Parathyroid adenoma (tissue), 2 donors: ENCODE data around the gene ENAH.

Source experiments
- H2AFZ ChIP-seq: fragments of 300-600 bp; sonication (generic); one replicate; pipeline ENCODE4 v1.7.0; 2017; ENCODE audit warnings: antibody characterized with exemption, mild to moderate bottlenecking
- H3K27ac ChIP-seq: fragments of 300-600 bp; sonication (generic); one replicate; pipeline ENCODE4 v1.7.0; 2017
- H3K27me3 ChIP-seq: fragments of 300-600 bp; sonication (generic); one replicate; pipeline ENCODE4 v1.7.0; 2017; ENCODE audit warnings: low read length; ENCODE audit not compliant: control insufficient read depth, insufficient read depth
- H3K36me3 ChIP-seq: fragments of 300-600 bp; sonication (generic); one replicate; pipeline ENCODE4 v1.7.0; 2017; ENCODE audit warnings: low read length; ENCODE audit not compliant: control insufficient read depth, insufficient read depth
- H3K4me1 ChIP-seq: fragments of 300-600 bp; sonication (generic); one replicate; pipeline ENCODE4 v1.7.0; 2017; ENCODE audit warnings: control low read depth
- H3K4me2 ChIP-seq: fragments of 300-600 bp; sonication (generic); one replicate; pipeline ENCODE4 v1.7.0; 2017; ENCODE audit warnings: low read length
- H3K4me3 ChIP-seq: fragments of 300-600 bp; sonication (generic); one replicate; pipeline ENCODE4 v1.7.0; 2017; ENCODE audit warnings: low read depth, low read length
- H3K79me2 ChIP-seq: fragments of 300-600 bp; sonication (generic); one replicate; pipeline ENCODE4 v1.7.0; 2017; ENCODE audit warnings: control low read depth
- H3K9ac ChIP-seq: fragments of 300-600 bp; sonication (generic); one replicate; pipeline ENCODE4 v1.7.0; 2017; ENCODE audit warnings: mild to moderate bottlenecking
- H3K9me3 ChIP-seq: fragments of 300-600 bp; sonication (generic); one replicate; pipeline ENCODE4 v1.7.0; 2017; ENCODE audit warnings: low read length; ENCODE audit not compliant: control insufficient read depth
- CTCF ChIP-seq: fragments of 300-600 bp; sonication (generic); IDR thresholded peaks from one replicate; pipeline ENCODE4 v1.7.0; 2017; ENCODE audit warnings: antibody characterized with exemption, mild to moderate bottlenecking
- donor health status: primary hyperparathyroidism.

ENAH gene

GRCh38 chr1:225561675-225562074 is 91.2 kb downstream of the ENAH start:
- H3K4me2 ChIP-seq = no peak overlapping the region
- no peaks in the 10 kb centered on the region for H3K4me1 ChIP-seq
- no peak for TF ChIP-seq CTCF
- no peaks in the 10 kb centered on the region for H3K9me3 ChIP-seq
- H3K36me3 ChIP-seq = no peaks in the 10 kb centered on the region
- no peak overlapping the region for H3K4me3 ChIP-seq
- H3K79me2 ChIP-seq = no peaks in the 10 kb centered on the region
- H3K9ac ChIP-seq = no peak overlapping the region
- H2AFZ ChIP-seq = no peak overlapping the region
- H3K27ac ChIP-seq = no peak overlapping the region
- H3K27me3 ChIP-seq = no peaks in the 10 kb centered on the region

GRCh38 chr1:225559902-225560301 is 93.0 kb downstream of the ENAH start:
- H3K36me3 ChIP-seq = no peaks in the 10 kb centered on the region
- no peaks in the 10 kb centered on the region for H3K4me1 ChIP-seq
- H3K27me3 ChIP-seq = no peaks in the 10 kb centered on the region
- no peak overlapping the region for H3K4me2 ChIP-seq
- no peaks in the 10 kb centered on the region for H3K9me3 ChIP-seq
- no peak overlapping the region for H3K27ac ChIP-seq
- no peak for TF ChIP-seq CTCF
- H3K4me3 ChIP-seq = no peak overlapping the region
- H3K79me2 ChIP-seq = no peaks in the 10 kb centered on the region
- no peak overlapping the region for H3K9ac ChIP-seq
- H2AFZ ChIP-seq = no peak overlapping the region

- H3K4me1 ChIP-seq = no peaks in the 10 kb centered on the region
- no peak overlapping the region for H2AFZ ChIP-seq
- H3K27ac ChIP-seq = no peak overlapping the region
- H3K4me2 ChIP-seq = no peak overlapping the region
- TF ChIP-seq CTCF = no peak
- H3K9ac ChIP-seq = no peak overlapping the region
- H3K9me3 ChIP-seq = no peaks in the 10 kb centered on the region
- H3K4me3 ChIP-seq = no peak overlapping the region
- H3K36me3 ChIP-seq = no peaks in the 10 kb centered on the region
- H3K79me2 ChIP-seq = no peaks in the 10 kb centered on the region
- no peaks in the 10 kb centered on the region for H3K27me3 ChIP-seq
Observed at GRCh38 chr1:225559326-225559725, 93.6 kb downstream of the ENAH start.

- no peaks in the 10 kb centered on the region for H3K9me3 ChIP-seq
- H3K4me2 ChIP-seq = no peak overlapping the region
- H3K36me3 ChIP-seq = no peaks in the 10 kb centered on the region
- TF ChIP-seq CTCF = no peak
- no peaks in the 10 kb centered on the region for H3K27me3 ChIP-seq
- H2AFZ ChIP-seq = no peak overlapping the region
- peaks cover 2% of the 10 kb centered on the region for H3K79me2 ChIP-seq
- no peak overlapping the region for H3K9ac ChIP-seq
- H3K4me1 ChIP-seq = no peaks in the 10 kb centered on the region
- no peak overlapping the region for H3K27ac ChIP-seq
- no peak overlapping the region for H3K4me3 ChIP-seq
Observed at GRCh38 chr1:225556694-225557093, 96.2 kb downstream of the ENAH start.

GRCh38 chr1:225555821-225556220 is 97.1 kb downstream of the ENAH start:
- Histone ChIP-seq H3K9me3 (no peaks in the 10 kb centered on the region), H2AFZ (no peak overlapping the region), H3K79me2 (peaks cover 2% of the 10 kb centered on the region), H3K36me3 (no peaks in the 10 kb centered on the region), H3K4me2 (no peak overlapping the region), H3K27ac (no peak overlapping the region), H3K4me1 (no peaks in the 10 kb centered on the region), H3K27me3 (no peaks in the 10 kb centered on the region), H3K9ac (no peak overlapping the region), H3K4me3 (no peak overlapping the region)
- TF ChIP-seq CTCF = no peak
